HG03103 (cell line): ENCODE measurements around the gene ZNF438.
"Not testable (repeated sequence)": the region's sequence is repeated elsewhere in the genome, so short reads cannot be mapped to it uniquely, and the experiment has no call there.

Experiments
- ATAC-seq: cut with Tn5 transposase; IDR thresholded peaks from one replicate; pipeline ENCODE4 v1.9.1; 2021; ENCODE audit warnings: low read depth; ENCODE audit not compliant: unreplicated experiment

ZNF438 gene

DNA sequence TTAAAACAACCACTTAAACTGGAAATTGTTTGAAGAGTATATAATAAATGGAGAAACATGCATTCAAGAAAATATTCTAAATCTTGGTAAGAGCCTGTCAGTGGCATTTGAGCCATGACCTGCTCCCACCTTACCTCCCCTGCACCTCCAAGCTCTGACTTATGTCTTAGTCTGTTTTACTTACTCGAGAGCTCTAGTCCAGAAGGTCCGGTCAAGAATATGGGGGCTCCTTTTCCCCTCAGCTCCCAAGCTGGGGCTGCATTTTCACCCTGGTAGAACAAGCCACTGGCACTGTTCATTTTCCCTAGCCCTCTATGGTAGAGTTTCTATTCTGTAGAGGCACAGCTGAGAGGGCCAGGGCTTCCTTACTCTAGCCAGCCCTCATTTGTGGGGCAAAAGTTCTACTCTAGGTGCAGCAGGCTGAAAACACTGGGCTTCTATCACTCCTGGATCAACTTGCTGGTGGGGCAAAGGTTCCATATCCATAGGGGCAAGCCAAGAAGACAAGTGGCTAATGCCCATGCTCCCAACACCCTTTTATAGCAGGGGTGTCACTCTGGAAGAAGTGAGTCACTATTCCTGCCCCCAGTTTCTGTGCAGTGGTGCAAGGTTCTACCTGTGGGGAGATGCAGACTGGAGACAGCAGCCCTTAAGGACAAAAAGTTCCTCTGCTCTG, 40.6 kb downstream of the ZNF438 start:
- ATAC-seq: no peak

DNA sequence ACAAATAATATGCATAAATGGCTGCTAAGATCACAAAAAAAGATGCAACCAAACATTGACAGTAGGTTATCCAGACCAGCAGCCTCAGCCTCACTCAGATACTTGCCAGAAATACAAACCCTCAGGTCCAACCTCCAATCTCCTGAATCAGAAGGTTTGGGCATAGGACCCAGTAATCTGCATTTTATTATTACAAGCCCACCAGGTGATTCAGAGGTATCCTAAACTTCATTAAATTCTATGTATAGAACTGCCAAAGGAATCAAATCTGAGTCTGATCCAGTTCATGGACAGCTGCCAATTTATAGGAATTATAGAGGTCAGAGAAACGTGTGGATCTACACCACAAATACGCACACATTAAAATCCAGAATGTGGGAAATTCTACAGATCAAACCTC, 41.3 kb downstream of the ZNF438 start:
- ATAC-seq: no peak

DNA sequence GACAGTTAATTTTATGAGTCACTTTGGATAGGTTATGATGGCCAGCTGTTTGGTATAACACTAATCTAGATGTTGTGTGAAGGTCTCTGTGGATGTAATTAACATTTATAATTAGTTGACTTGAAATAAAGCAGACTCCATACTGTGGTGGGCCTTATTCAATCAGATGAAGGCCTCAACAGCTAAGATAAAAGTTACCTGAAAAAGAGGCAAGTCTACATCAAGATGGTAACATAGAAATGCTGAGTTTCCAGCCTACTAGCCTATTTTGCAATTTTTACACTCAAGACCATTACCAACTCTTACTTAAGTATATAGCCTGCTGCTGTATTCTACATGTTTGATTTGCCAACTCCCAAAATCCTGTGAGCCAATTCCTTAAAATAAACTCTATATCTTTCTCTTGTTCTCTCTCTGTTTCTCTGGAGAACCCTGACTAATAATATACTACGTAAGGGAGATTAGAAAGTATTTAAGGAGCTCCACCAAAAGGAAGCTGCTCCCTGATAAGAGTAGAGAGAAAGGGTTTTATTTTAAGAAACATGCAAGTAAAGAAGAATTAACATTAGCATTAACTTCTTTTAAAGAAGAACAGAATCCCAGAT, 42.7 kb downstream of the ZNF438 start:
- no peak for ATAC-seq

DNA sequence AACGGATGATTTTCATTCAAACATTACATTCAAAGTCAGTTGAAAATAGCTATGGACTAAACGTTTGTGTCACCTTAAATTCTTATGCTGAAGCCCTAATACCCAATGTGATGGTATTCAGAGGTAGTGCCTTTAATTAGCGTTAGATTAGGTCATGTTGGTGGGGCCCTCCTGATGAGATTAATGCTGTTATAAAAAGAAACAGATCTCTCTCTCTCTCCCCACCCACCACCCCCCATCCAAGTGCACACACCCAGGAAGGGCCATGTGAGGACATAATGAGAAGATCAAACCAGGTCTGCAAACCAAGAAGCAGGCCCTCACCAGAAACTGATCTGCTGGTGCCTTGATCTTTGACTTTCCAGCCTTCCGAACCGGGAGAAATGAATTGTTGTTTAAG, 44.2 kb downstream of the ZNF438 start:
- ATAC-seq: no peak

DNA sequence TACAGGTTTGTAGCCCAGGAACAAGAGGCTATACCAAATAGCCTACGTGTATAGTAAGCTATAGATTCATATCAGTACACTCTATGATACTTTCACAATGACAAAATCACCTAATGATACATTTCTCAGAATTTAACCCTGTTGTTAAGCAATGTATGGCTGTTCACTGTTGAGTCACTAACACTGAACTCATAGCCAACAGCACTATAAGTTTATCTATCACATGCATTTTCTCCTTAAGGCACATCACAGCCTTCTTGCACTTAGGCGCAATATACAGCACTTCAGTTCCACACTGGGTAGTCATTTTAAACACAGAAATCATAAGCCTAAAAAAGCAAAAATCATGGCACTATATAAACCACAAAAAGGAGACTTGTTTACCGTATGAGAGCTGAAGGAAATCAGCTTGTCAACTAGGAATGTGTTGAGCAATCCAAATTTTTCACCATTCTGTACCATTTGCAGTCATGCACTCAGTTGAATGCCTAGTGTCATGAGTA, 45.6 kb downstream of the ZNF438 start:
- ATAC-seq: no peak

DNA sequence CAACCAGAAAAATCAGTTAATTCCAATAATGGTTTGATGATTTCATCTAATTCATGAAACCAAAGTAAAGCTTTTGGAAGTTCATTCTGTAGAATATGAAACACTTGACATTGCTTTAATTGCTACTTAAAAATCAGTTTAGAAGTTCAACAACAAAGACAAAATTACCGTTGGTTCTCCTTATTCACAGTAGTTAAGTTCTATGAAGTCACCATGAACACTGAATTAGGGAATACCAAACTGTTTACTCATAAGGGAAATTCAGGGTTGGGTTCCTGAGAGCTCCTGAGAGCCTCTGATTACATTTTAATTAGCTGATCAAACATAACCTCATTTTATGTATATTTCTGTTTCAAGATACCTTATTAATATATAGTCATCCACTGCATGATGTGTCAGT, 46.2 kb downstream of the ZNF438 start:
- no peak for ATAC-seq

DNA sequence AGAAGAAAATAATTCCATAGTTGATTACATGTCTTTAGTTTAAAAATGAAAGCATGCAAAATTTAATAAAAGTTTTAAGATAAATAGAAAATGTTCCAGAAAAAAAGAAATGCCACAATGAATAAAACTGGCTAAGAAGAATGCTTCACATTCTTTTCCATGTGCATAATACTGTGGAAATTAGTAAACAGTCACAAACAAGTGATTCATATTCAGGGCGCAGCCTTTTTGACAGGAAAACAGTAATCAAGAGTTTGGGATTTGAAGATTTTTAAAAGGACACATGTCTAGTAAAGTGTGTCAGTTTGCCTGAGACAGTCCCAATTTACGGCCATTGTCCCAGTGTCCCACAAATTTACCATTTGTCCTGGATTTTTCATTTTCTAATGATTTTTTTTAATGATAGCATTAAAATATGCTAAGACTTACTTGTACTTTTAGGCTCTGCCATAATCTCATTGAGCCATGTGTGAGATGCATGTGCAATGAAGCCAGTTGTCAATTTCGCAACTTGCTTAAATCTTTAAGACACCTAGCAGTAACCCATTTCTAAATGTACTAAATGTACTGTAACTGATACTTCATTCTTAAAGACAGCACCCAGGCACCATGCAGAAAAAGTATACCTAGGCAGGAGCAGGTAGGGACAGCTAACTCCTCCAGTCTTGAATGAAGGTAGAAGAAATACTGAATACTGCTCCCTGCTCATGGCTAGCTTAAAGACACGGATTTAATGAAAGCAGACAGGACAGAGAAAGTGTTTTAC, 46.9 kb downstream of the ZNF438 start:
- no peak for ATAC-seq

DNA sequence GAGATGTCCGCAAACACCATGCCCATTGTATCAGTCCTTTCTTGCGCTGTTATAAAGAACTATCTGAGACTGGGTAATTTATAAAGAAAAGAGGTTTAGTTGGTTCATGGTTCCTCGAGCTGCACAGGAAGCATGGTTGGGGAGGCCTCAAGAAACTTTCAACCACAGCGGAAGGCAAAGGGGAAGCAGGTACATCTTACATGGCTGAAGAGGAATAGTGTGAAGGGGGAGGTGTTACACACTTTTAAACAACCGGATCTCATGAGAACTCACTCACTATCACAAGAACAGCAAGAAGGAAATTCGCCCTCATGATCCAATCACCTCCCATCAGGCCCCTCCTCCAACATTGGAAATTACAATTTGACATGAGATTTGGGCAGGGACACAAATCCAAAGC, 48.5 kb downstream of the ZNF438 start:
- not testable (repeated sequence) for ATAC-seq

DNA sequence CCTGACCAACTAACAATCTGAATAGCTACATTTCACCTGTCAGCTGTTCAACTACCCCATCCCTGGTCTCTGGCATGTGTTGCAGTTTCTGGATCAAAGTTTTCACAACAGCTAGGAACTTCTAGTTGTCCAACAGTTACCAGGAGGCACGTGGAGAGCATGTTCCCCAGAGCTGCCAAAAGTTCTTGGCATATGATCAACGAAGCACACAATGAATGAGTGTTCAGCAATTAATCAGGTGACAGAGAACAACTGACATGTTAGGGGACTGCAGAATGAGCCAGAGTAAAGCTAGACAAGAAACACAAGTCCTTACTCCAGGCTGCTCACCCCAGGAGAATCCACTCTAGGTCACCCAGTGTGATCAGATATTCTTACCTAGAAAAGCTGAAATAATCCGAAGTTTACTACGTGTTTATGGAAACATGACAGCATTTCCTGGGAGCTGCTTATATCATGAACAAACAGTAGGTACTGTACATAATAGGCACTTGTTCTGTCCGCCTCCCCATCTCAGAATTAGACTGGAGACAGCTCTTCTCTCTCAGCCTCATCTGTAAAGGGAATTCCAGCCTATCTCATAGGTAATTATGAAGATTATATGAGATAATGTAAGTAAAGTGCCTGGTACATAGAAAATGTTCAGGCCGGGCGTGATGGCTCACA, 50.6 kb downstream of the ZNF438 start:
- ATAC-seq: no peak

DNA sequence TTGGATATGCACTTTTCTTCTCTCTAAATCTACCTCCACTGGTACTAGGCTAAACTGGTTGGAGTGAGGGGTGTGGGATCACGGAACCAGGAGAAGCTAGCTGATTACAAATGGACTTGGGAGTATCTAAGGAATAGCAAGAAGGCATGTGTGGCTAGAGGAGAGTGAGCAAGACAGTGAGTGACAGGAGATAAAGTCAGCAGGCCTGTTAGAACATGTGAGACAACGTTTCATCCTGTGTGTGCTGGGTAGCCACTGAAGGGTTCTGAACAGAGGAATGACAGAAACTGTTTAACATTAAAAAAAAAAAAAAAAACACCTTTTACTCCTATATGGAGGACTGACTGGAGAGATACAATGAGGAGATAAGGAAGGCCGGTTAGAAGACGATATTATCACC, 51.7 kb downstream of the ZNF438 start:
- no peak for ATAC-seq

DNA sequence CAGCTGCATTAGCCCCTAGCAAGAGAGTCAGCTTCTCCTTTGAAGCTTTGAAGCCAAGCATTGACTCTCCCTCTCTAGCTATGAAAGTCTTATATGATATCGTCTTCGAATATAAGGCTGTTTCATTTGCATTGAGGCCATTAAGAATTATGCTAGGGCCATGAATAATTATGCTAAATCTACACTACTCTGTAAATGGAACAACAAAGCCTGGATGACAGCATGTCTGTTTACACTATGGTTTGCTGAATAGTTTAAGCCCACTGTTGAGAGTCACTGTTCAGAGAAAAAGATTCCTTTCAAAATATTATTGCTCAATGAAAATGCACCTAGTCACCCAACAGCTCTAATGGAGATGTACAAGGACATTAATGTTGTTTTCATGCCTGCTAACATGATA, 52.8 kb downstream of the ZNF438 start:
- ATAC-seq: no peak

DNA sequence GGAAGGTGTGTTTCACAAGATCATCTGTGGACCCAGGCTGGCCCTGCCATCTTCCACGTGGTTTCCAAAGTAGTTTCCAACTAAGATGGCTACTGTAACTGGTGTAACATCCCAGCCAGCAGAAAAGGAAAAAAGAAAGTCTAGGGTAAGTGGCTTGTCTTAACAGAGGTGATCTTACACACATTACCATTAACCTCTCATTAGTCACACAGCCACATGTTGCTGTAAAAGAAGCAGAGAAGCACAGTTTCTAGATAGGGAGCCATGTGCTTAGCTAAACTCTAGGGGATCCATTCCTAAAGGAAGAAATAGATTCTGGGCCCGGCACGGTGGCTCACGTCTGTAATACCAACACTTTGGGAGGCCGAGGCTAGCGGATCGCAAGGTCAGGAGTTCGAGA, 54.3 kb downstream of the ZNF438 start:
- no peak for ATAC-seq

DNA sequence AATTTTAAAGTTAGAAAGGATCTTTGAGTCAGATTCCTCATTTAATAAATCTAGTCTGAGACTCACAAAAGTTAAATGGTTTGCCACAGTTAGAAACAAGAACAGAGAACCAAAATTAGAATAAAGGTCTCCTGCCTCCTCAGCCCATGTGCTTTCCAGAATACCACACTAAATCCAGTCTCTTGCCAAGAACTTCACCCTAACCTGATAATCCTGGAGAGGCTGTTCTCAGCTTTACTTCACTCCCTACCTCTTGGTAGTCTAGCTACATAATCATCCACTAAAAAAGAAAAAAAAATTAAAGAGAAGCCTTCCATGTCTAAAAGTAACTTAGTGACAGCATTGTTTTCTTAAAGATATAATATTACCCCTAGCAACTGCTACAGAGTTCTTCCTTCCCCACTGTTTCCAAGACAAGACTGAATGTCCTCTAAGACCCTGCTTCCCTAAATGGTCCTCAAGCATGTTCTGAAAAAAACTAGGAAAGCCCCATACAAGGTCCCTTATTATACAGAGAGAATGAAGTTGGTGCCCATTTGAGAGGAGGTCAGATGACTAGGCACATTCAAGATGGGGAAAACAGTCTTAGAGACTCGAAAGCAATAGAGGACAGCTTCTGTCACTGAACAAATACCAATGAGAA, 56.8 kb downstream of the ZNF438 start:
- ATAC-seq: no peak

DNA sequence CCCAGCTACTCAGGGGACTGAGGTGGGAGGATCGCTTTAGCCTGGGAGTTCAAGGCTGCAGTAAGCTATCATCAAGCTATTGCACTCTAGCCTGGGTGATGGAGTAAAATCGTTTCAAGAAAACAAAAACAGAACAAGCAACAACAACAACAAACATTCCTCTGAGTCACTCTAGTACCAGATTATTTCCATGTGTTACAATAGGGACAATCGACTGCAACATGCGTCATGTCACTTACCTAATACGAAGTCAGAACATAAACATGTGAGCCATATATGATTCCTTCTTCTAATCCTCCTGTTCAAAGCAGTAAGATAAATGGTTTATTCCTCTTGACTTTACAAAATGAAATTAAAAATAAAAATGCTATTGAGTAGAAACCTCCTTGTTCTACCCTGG, 57.3 kb downstream of the ZNF438 start:
- no peak for ATAC-seq

DNA sequence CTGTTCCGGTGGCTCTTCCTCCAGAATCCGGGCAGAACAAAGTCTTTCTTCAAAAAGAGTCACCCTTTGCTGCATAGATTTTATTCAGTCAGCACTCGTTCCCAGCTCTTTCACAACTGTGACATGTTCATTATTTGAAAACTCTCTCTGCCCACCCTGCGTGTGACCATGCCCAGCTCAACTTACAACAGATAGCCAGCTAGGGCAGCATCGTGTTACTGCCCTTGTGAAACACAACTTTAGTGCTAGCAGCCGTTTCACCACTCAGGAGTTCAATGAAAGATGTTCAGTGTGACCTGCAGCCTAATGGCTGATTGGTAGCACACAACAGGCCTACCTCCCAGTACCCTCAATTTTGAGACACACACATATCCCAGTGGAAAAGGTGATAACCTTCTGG, 57.9 kb downstream of the ZNF438 start:
- no peak for ATAC-seq

DNA sequence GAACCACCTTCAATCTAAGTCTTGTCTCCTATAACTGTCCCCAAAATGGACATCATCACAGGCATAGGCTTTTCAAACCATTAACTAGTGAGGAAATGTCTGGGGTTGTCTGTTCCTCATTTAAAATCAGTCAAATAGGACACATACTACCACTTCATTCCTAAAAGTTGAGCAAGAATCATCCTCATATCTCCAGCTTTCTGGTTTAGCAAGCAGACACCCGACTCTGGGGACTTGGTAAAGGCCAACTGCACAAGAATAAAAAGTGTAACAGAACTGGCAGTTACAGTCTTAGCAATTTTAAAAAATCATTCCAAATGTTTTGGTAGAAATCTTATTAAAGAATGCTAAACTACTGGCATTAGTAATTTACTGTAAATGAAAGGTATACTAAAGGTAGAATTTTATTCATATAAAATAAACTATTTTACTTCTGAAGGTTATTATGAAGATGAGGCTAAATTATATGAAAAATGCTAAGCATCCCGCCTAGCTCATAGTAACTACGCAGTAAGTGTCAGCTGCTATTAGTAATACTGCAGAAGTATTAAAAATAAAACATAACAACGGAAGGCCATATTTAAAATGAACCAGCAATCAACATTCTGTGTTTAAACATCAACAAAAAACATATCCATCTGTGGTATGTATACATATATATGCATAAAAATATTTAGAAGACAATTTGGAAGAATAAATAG, 60.8 kb downstream of the ZNF438 start:
- ATAC-seq: no peak

DNA sequence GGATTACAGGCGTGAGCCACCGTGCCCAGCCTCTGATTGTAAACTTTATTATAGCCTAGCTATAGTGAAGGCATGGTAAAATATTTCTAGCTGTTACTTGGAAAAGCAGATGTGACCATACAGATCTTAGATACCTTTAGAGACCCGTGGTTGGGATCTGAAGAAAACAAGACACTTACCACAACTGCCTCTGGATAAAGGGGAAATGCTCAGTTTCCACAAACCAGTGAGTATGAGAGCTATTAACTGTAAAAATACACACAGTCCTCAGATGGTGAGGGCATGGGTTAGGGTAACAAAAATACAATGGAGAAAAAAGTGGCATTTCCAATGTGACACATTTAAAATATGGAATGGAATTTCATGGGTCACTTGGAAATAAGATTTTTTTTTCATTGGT, 63.0 kb downstream of the ZNF438 start:
- no peak for ATAC-seq

DNA sequence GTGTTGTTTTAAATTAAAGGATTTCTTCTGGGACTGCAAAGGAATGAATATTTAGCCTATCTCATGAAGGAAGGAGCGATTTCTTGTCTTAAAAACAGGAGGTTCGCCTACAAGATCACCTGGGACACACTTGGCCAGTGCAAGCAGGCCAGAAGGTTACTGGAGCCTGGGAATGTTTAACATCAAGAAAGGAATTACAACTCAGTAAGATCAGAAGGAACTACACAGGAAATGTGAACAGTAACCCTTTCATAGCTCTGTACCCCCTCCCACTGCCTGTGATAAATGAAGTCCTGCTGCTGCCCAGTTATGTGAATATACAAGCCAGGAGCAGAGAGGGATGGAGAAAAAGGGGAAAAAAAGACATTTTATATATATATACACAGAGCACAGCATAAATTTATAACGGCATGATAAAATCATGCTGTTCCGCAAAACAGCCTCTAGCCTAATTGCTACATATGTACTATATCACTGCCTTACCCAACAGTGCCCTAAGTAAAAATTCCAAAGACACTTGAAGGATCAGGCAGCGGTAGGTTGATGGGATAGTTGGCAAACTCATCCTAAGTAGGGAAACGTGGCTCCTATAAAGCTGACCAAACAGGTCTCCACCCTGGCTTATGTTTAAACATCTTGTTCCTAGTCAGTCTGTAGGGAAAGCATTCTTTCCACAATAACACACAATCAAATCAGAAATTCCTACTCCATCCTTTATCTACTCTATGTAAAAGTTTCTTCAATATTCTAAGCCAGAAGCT, 63.8 kb downstream of the ZNF438 start:
- no peak for ATAC-seq
